Neuronal stem cell (in vitro differentiated cells): Measurements from ENCODE around the gene ZNF140.
A peak's percentile ranks its signal among the peaks of the same experiment; 100 is the strongest.

Experiments used
- DNase-seq: peaks from one replicate; pipeline ENCODE4 v3.0.0-alpha.2; 2013; ENCODE audit warnings: low spot score
- H2AFZ ChIP-seq: one replicate; pipeline ENCODE4 v1.6.1; 2013; ENCODE audit warnings: mild to moderate bottlenecking, low read length, inconsistent platforms
- H2AK5ac ChIP-seq: 2 replicates; pipeline ENCODE4 v1.6.1; 2013; ENCODE audit warnings: low read depth, mild to moderate bottlenecking, inconsistent platforms, low read length, moderate library complexity, mixed read lengths
- H2BK120ac ChIP-seq: 2 replicates; pipeline ENCODE4 v1.6.1; 2013; ENCODE audit warnings: low read depth, mild to moderate bottlenecking, inconsistent platforms, low read length, moderate library complexity, mixed read lengths
- H2BK12ac ChIP-seq: one replicate; pipeline ENCODE4 v1.6.1; 2013; ENCODE audit warnings: low read length, inconsistent platforms
- H2BK15ac ChIP-seq: 2 replicates; pipeline ENCODE4 v1.6.1; 2013; ENCODE audit warnings: mild to moderate bottlenecking, low read length, inconsistent platforms, mixed read lengths
- H2BK5ac ChIP-seq: one replicate; pipeline ENCODE4 v1.6.1; 2013; ENCODE audit warnings: inconsistent platforms, mild to moderate bottlenecking, low read length, moderate library complexity
- H3K14ac ChIP-seq: one replicate; pipeline ENCODE4 v1.6.1; 2013; ENCODE audit warnings: low read length, inconsistent platforms
- H3K18ac ChIP-seq: 2 replicates; pipeline ENCODE4 v1.6.1; 2013; ENCODE audit warnings: low read length, inconsistent platforms
- H3K23ac ChIP-seq: 2 replicates; pipeline ENCODE4 v1.6.1; 2013; ENCODE audit warnings: low read depth, mild to moderate bottlenecking, mixed read lengths, low read length, inconsistent platforms; ENCODE audit not compliant: poor library complexity
- H3K27ac ChIP-seq: replicated peaks from 3 replicates; pipeline ENCODE4 v1.5.1; 2013; ENCODE audit warnings: low read length, inconsistent platforms
- H3K27me3 ChIP-seq, 3 experiments: 2 replicates each; pipeline ENCODE4 v1.6.1; 2013; ENCODE audit warnings: low read length in 3 of 3, mild to moderate bottlenecking in 2 of 3, inconsistent platforms in 1 of 3, low read depth in 1 of 3, mixed read lengths in 1 of 3, moderate library complexity in 1 of 3; ENCODE audit not compliant: control insufficient read depth in 3 of 3, insufficient read depth in 3 of 3
- H3K36me3 ChIP-seq, 2 donors: replicated peaks in 1 of 2; 2 replicates each; pipeline ENCODE4 v1.6.1; 2013; ENCODE audit warnings: low read length in 2 of 2; ENCODE audit not compliant: control insufficient read depth in 2 of 2, insufficient read depth in 2 of 2
- H3K4ac ChIP-seq: 2 replicates; pipeline ENCODE4 v1.6.1; 2013; ENCODE audit warnings: inconsistent platforms, mild to moderate bottlenecking, low read length, moderate library complexity
- H3K4me1 ChIP-seq, 2 donors: 1 replicate in 1 of 2; 2 replicates in 1 of 2; pipeline ENCODE4 v1.6.1; 2013; ENCODE audit warnings: low read length in 2 of 2, low read depth in 1 of 2; ENCODE audit not compliant: control insufficient read depth in 2 of 2, insufficient read depth in 1 of 2
- H3K4me2 ChIP-seq: one replicate; pipeline ENCODE4 v1.6.1; 2013; ENCODE audit warnings: mild to moderate bottlenecking, low read length, inconsistent platforms; ENCODE audit not compliant: insufficient read depth, poor library complexity, severe bottlenecking
- H3K4me3 ChIP-seq, 2 donors: 2 replicates each; pipeline ENCODE4 v1.5.1; 2013; ENCODE audit warnings: low read length in 2 of 2, mild to moderate bottlenecking in 2 of 2, inconsistent platforms in 1 of 2, moderate library complexity in 1 of 2
- H3K79me1 ChIP-seq: one replicate; pipeline ENCODE4 v1.6.1; 2013; ENCODE audit warnings: low read depth, mild to moderate bottlenecking, inconsistent platforms, low read length, moderate library complexity
- H3K9ac ChIP-seq: one replicate; pipeline ENCODE4 v1.6.1; 2013; ENCODE audit warnings: mild to moderate bottlenecking, low read depth, low read length, inconsistent platforms; ENCODE audit not compliant: poor library complexity
- H3K9me3 ChIP-seq, 2 donors: replicated peaks in 1 of 2; 2 replicates each; pipeline versions ENCODE3 to v1.6.1; 2013; ENCODE audit warnings: low read length in 2 of 2, mild to moderate bottlenecking in 2 of 2, inconsistent platforms in 1 of 2, low read depth in 1 of 2, mixed read lengths in 1 of 2, moderate library complexity in 1 of 2; ENCODE audit not compliant: control insufficient read depth in 2 of 2, insufficient read depth in 1 of 2
- H4K8ac ChIP-seq: one replicate; pipeline ENCODE4 v1.6.1; 2013; ENCODE audit warnings: low read depth, mild to moderate bottlenecking, inconsistent platforms, low read length, moderate library complexity
- H4K91ac ChIP-seq: one replicate; pipeline ENCODE4 v1.6.1; 2013; ENCODE audit warnings: low read length, low read depth, mild to moderate bottlenecking, inconsistent platforms; ENCODE audit not compliant: poor library complexity
- WGBS, 2 donors: extraction: QIAGEN DNeasy Blood & Tissue Kit; methylation state at CpG; one replicate each; pipeline ENCODE4 v1.1.7; 2013; ENCODE audit warnings: missing lambda C conversion rate in 2 of 2, mixed read lengths in 1 of 2; ENCODE audit not compliant: insufficient read length in 2 of 2, insufficient replicate concordance in 1 of 2; ENCODE audit errors: extremely low coverage in 2 of 2; 5-methylcytosine and 5-hydroxymethylcytosine counted together

Gene ZNF140

DNA sequence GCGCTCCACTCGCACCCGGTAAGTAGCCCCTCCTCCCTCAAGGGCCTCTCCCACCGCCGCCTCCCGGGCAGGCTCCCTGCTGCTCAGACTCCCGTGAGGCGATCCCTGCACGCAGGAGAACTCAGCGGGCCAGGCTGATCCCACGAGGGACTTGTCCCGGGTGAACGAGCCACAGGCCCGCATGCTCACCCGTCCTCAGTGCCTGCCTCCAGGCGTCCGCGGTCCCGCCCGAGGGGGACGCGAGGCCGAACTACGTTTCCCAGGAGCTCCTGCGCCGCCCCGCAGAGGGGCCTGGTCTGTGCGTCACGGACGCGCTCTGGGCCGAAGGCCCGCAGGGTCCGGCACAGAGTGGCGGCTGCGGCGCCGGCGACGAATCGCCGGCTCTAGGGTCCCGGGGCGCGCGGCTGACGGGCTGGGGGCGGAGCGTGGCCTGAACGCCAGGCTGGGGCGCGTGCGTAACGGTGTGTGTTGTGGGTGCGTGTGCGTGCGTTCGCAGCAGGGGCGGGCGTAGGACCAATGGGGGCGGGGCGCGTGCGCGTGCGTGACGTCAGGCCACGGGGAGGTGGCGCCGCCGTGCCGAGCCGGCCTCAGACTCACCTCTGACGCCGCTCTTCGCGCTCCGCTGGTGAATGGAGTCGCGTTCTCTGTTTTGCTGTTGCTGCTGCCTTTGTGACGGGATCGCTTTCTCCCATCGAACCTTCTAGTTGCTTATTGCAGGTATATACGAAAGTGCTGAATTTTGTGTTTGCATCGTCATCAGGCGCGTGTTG is 49.5 kb downstream of the ZNF140 start, which contains the start of the genes ZNF10 and ZNF891:
Gene ZNF10 (plus strand): TSS at position 590 of the 770 bp plus-strand sequence. CDS start 13,866 bp downstream, outside the sequence.
Gene ZNF891 (minus strand): TSS at position 237 of the 770 bp plus-strand sequence. CDS start 8,356 bp downstream, outside the sequence.
- Histone ChIP-seq H2BK120ac (peak within 1 kb of the TSS; percentile 67), H2BK12ac (no peak within 1 kb of the TSS), H3K18ac (peak within 1 kb of the TSS; percentile 99), H3K4ac (no peak within 1 kb of the TSS), H3K27me3 (no peaks in the 10 kb centered on the region), H2AFZ (peak within 1 kb of the TSS; percentile 98), H3K9ac (peak within 1 kb of the TSS; percentile 98), H3K4me1 (no peaks in the 10 kb centered on the region), H4K91ac (no peak within 1 kb of the TSS), H2AK5ac (no peak within 1 kb of the TSS), H2BK15ac (peak within 1 kb of the TSS; percentile 15), H4K8ac (no peak within 1 kb of the TSS), H3K14ac (peak within 1 kb of the TSS; percentile 75), H2BK5ac (no peak within 1 kb of the TSS), H3K36me3 (peaks cover 21 to 74% of the 10 kb centered on the region in 2 donors), H3K23ac (peak within 1 kb of the TSS; percentile 87), H3K27ac (peak within 1 kb of the TSS; percentile 95), H3K9me3 (peaks cover 28 to 80% of the 10 kb centered on the region in 2 donors), H3K79me1 (peaks cover 5% of the 10 kb centered on the region), H3K4me3 (peak within 1 kb of the TSS; percentile 69 to 98), H3K4me2 (peak within 1 kb of the TSS; percentile 76)
- no CpG with 5 or more reads among the region's 87 CpGs for whole genome bisulfite sequencing, 2 donors
- DNase-seq, result peak; percentile 95

GRCh38 chr12:133130808-133131128 is 50.0 kb downstream of the ZNF140 start:
- Histone ChIP-seq H2AK5ac (no peak overlapping the region), H2BK12ac (no peak overlapping the region), H3K36me3 (peaks cover 23 to 74% of the 10 kb centered on the region in 2 donors), H2BK120ac (no peak overlapping the region), H3K9ac (peak overlapping the region; percentile 71), H3K4me3 (peak overlapping the region; percentile 69 to 86), H3K4me2 (peak overlapping the region; percentile 76), H3K79me1 (peaks cover 7% of the 10 kb centered on the region), H2AFZ (peak overlapping the region; percentile 98), H3K27ac (peak overlapping the region; percentile 95), H2BK5ac (no peak overlapping the region), H3K23ac (no peak overlapping the region), H3K14ac (peak overlapping the region; percentile 9), H3K27me3 (no peaks in the 10 kb centered on the region), H4K91ac (no peak overlapping the region), H3K4ac (no peak overlapping the region), H3K4me1 (no peaks in the 10 kb centered on the region), H3K9me3 (peaks cover 29 to 80% of the 10 kb centered on the region in 2 donors), H4K8ac (no peak overlapping the region), H3K18ac (peak overlapping the region; percentile 91), H2BK15ac (no peak overlapping the region)
- WGBS, 2 donors, result no CpG with 5 or more reads among the region's 17 CpGs
- DNase-seq, result no peak

DNA sequence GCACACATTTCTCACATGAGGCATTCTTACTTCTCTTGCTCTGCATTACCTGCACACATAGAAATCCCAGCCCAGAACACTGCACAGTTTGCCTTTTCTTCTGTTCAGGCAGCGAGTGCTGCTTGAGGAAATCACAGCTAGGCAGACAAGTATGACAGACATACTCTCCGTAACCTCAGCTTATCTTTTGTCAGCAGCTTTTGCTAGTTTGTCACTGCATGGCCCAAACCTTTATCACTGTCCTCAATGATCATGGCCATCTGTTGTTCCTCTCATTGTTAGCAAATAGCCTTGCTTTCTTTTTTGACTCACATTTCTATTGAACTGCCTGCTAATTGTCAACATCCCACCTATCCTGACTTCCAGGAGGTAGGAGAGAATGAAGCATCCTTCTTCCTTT is 55.0 kb downstream of the ZNF140 start:
- Histone ChIP-seq H3K9ac (no peak overlapping the region), H3K14ac (no peak overlapping the region), H3K36me3 (peaks cover 34 to 93% of the 10 kb centered on the region in 2 donors), H3K27ac (no peak overlapping the region), H3K18ac (no peak overlapping the region), H4K8ac (no peak overlapping the region), H3K27me3 (no peaks in the 10 kb centered on the region), H3K4me1 (no peaks in the 10 kb centered on the region), H2BK15ac (no peak overlapping the region), H3K23ac (no peak overlapping the region), H4K91ac (no peak overlapping the region), H3K9me3 (peaks cover 52 to 94% of the 10 kb centered on the region in 2 donors), H3K4me2 (no peak overlapping the region), H3K79me1 (peaks cover 5% of the 10 kb centered on the region), H3K4ac (no peak overlapping the region), H2BK120ac (no peak overlapping the region), H2BK5ac (no peak overlapping the region), H2AK5ac (no peak overlapping the region), H2AFZ (no peak overlapping the region), H2BK12ac (no peak overlapping the region), H3K4me3 (no peak overlapping the region)
- no peak for DNase-seq
- no CpG with 5 or more reads among the region's 2 CpGs for WGBS, 2 donors

DNA sequence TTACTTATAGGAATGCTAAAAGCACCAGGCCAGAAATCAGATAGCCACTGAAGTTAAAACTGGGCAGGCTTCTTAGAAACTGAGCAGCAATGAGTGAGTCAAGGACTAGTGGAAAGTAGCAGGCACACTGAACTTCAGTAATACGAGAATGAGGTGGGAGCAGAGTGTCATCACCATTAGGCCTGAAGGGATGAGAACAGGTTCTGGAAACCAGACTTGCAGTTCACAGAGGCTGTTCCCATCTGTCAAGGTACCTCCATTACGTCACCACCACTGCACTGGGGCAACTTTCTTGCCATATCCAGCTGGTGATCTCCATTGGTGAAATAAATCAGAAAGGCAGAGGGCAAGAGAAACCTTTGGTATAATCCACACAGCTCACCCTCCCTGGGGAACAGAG is 65.3 kb downstream of the ZNF140 start:
- Histone ChIP-seq H2BK120ac (no peak overlapping the region), H3K14ac (no peak overlapping the region), H3K9me3 (peaks cover 28 to 96% of the 10 kb centered on the region in 2 donors), H3K4ac (no peak overlapping the region), H2BK5ac (no peak overlapping the region), H3K9ac (no peak overlapping the region), H3K23ac (no peak overlapping the region), H3K4me1 (no peaks in the 10 kb centered on the region), H2AFZ (no peak overlapping the region), H4K8ac (no peak overlapping the region), H4K91ac (no peak overlapping the region), H2BK15ac (no peak overlapping the region), H3K79me1 (no peaks in the 10 kb centered on the region), H3K4me3 (no peak overlapping the region), H3K27me3 (no peaks in the 10 kb centered on the region), H3K27ac (no peak overlapping the region), H3K18ac (no peak overlapping the region), H3K36me3 (peaks cover 26 to 97% of the 10 kb centered on the region in 2 donors), H2AK5ac (no peak overlapping the region), H3K4me2 (no peak overlapping the region), H2BK12ac (no peak overlapping the region)
- WGBS, 2 donors, result no CpG with 5 or more reads among the region's 2 CpGs
- no peak for DNase-seq
